SK-N-SH (cell line): ENCODE results near the gene CACNA2D4. TPM values are rescaled to one million over a fixed set of nuclear protein-coding genes. Genes with fewer than 3 reads are reported as not detected.
A peak's percentile ranks its signal among the peaks of the same experiment; 100 is the strongest.

Source experiments
- CTCF ChIA-PET: fragments of 300-600, 350-600 bp; formaldehyde crosslinking; extraction: SDS; loops from one replicate; lab custom pipeline; 2021; lab: Yijun Ruan, JAX
- POLR2A ChIA-PET: fragments of 350-600 bp; sonication (Branson Sonifier 250); formaldehyde crosslinking; extraction: SDS; loops from one replicate; lab custom pipeline; 2020; ENCODE audit warnings: antibody characterized with exemption, inconsistent platforms; lab: Yijun Ruan, JAX
- DNase-seq: peaks from one replicate; pipeline ENCODE4 v3.0.0; 2012
- H2AFZ ChIP-seq: fragments of 200-600 bp; sonication (generic); 2 replicates; pipeline ENCODE4 v1.8.1; 2016; ENCODE audit warnings: antibody characterized with exemption, mild to moderate bottlenecking, low read depth
- H3F3A ChIP-seq: fragments of 200-600 bp; sonication (generic); replicated peaks from 2 replicates; pipeline ENCODE3; 2016; ENCODE audit warnings: antibody characterized with exemption, mild to moderate bottlenecking; ENCODE audit not compliant: insufficient read depth
- H3K27ac ChIP-seq, 2 experiments: fragments of 200-500 bp in 1 of 2; fragments of 200-600 bp in 1 of 2; sonication (Bioruptor generic) in 1 of 2; sonication (generic), shearing (Covaris generic) in 1 of 2; 2 replicates each; pipeline versions ENCODE4 v1.5.1 to v1.6.1; 2014 to 2016; ENCODE audit warnings: low read depth in 2 of 2, inconsistent platforms in 1 of 2, low read length in 1 of 2, mild to moderate bottlenecking in 1 of 2, mixed read lengths in 1 of 2
- H3K27me3 ChIP-seq: fragments of 200-600 bp; sonication (generic), shearing (Covaris generic); 2 replicates; pipeline ENCODE4 v1.6.1; 2016; ENCODE audit warnings: mixed run types; ENCODE audit not compliant: insufficient read depth
- H3K36me3 ChIP-seq, 2 experiments: fragments of 200-500 bp in 1 of 2; fragments of 200-600 bp in 1 of 2; sonication (Bioruptor generic) in 1 of 2; sonication (generic) in 1 of 2; replicated peaks in 1 of 2; 2 replicates each; pipeline versions ENCODE3 to v1.5.1; 2014 to 2016; ENCODE audit warnings: low read length in 1 of 2, mild to moderate bottlenecking in 1 of 2; ENCODE audit not compliant: insufficient read depth in 2 of 2, control insufficient read depth in 1 of 2
- H3K4me1 ChIP-seq, 2 experiments: fragments of 200-500 bp in 1 of 2; fragments of 200-600 bp in 1 of 2; sonication (Bioruptor generic) in 1 of 2; sonication (generic), shearing (Covaris generic) in 1 of 2; 2 replicates each; pipeline versions ENCODE4 v1.5.1 to v1.6.1; 2014 to 2016; ENCODE audit warnings: low read depth in 1 of 2, low read length in 1 of 2, mixed run types in 1 of 2; ENCODE audit not compliant: insufficient read depth in 2 of 2, control insufficient read depth in 1 of 2
- H3K4me2 ChIP-seq: fragments of 200-600 bp; sonication (generic), shearing (Covaris generic); 2 replicates; pipeline ENCODE4 v1.6.1; 2017; ENCODE audit warnings: mixed run types
- H3K4me3 ChIP-seq, 2 experiments: fragments of 200-500 bp in 1 of 2; fragments of 200-600 bp in 1 of 2; sonication (Bioruptor generic) in 1 of 2; sonication (generic), shearing (Covaris generic) in 1 of 2; 2 replicates each; pipeline versions ENCODE4 v1.5.1 to v1.8.1; 2014 to 2016; ENCODE audit warnings: low read depth in 2 of 2, inconsistent platforms in 1 of 2, low read length in 1 of 2, mild to moderate bottlenecking in 1 of 2, mixed read lengths in 1 of 2, moderate library complexity in 1 of 2
- H3K79me2 ChIP-seq: fragments of 200-600 bp; sonication (generic); 2 replicates; pipeline ENCODE4 v1.8.1; 2017; ENCODE audit warnings: mild to moderate bottlenecking; ENCODE audit not compliant: insufficient read depth
- H3K9ac ChIP-seq: fragments of 200-600 bp; sonication (generic); 2 replicates; pipeline ENCODE4 v1.6.1; 2017; ENCODE audit warnings: mixed run types
- H3K9me2 ChIP-seq: fragments of 200-600 bp; sonication (generic); 2 replicates; pipeline ENCODE4 v1.6.1; 2017; ENCODE audit warnings: mixed run types
- H3K9me3 ChIP-seq: fragments of 200-600 bp; sonication (generic); 2 replicates; pipeline ENCODE4 v1.6.1; 2017; ENCODE audit warnings: mixed run types, mild to moderate bottlenecking, moderate library complexity
- H4K20me1 ChIP-seq: fragments of 200-600 bp; sonication (generic); 2 replicates; pipeline ENCODE4 v1.6.1; 2017; ENCODE audit warnings: mild to moderate bottlenecking, mixed run types; ENCODE audit not compliant: insufficient read depth
- CHD2 ChIP-seq: fragments of 150-350 bp; IDR thresholded peaks from 2 replicates; pipeline ENCODE4 v1.6.1; 2018; ENCODE audit warnings: low read length; ENCODE audit not compliant: partially characterized antibody
- EP300 ChIP-seq, 2 experiments: IDR thresholded peaks; 2 replicates each; pipeline versions ENCODE4 v1.4.0 to v1.6.1; 2012; ENCODE audit warnings: borderline replicate concordance in 1 of 2, low read depth in 1 of 2, low read length in 1 of 2
- EZH2phosphoT487 ChIP-seq: fragments of 200-600 bp; sonication (generic); IDR thresholded peaks from 2 replicates; pipeline ENCODE4 v1.6.1; 2017; ENCODE audit warnings: low read depth, mixed run types, mild to moderate bottlenecking, antibody characterized with exemption, moderate library complexity, borderline replicate concordance
- FOSL2 ChIP-seq: IDR thresholded peaks from 2 replicates; pipeline ENCODE4 v1.4.0; 2012; ENCODE audit warnings: low read depth, mild to moderate bottlenecking, moderate library complexity, borderline replicate concordance
- FOXJ3 ChIP-seq: sonication (generic); formaldehyde crosslinking; IDR thresholded peaks from 2 replicates; pipeline ENCODE4 v1.5.1; 2020; ENCODE audit warnings: mild to moderate bottlenecking, missing genetic modification reagents
- FOXM1 ChIP-seq: IDR thresholded peaks from 2 replicates; pipeline ENCODE4 v1.4.0; 2012; ENCODE audit warnings: low read depth, mild to moderate bottlenecking
- GATA2 ChIP-seq: sonication (generic); formaldehyde crosslinking; IDR thresholded peaks from 2 replicates; pipeline ENCODE4 v1.5.0; 2020; ENCODE audit warnings: mild to moderate bottlenecking, missing genetic modification reagents
- JUND ChIP-seq: IDR thresholded peaks from 2 replicates; pipeline ENCODE4 v1.4.0; 2012
- NRF1 ChIP-seq: IDR thresholded peaks from 2 replicates; pipeline ENCODE4 v1.6.1; 2012; ENCODE audit warnings: low read depth, mild to moderate bottlenecking, low read length
- POLR2AphosphoS5 ChIP-seq: IDR thresholded peaks from 2 replicates; pipeline ENCODE4 v1.6.1; 2012; ENCODE audit warnings: low read depth, low read length
- REST ChIP-seq: IDR thresholded peaks from 2 replicates; pipeline ENCODE4 v1.6.1; 2012; ENCODE audit warnings: mild to moderate bottlenecking, low read depth, low read length, moderate library complexity
- RFX5 ChIP-seq: IDR thresholded peaks from 2 replicates; pipeline ENCODE4 v1.6.1; 2012; ENCODE audit warnings: mild to moderate bottlenecking, improper control_type of control experiment, low read length
- SMC3 ChIP-seq: IDR thresholded peaks from 2 replicates; pipeline ENCODE4 v1.6.1; 2012; ENCODE audit warnings: low read depth, low read length, improper control_type of control experiment
- TEAD4 ChIP-seq: IDR thresholded peaks from 2 replicates; pipeline ENCODE4 v1.4.0; 2012; ENCODE audit warnings: mild to moderate bottlenecking, borderline replicate concordance; ENCODE audit not compliant: insufficient read depth
- WGBS: methylation state at CpG from one replicate; pipeline ENCODE4 v1.1.6; 2017; ENCODE audit warnings: low lambda C conversion rate; 5-methylcytosine and 5-hydroxymethylcytosine counted together
- polyA plus RNA-seq, 3 experiments: library from polyadenylated mRNA; depleted of rRNA; stranded (reverse); fragments of >200 nt; gene quantifications; 2 replicates each; pipeline ENCODE4 v1.2.3, GENCODE V29; 2012
- TF ChIP-seq, protein P1 (sequence below): fragments of 150-350 bp; IDR thresholded peaks from 2 replicates; pipeline ENCODE4 v1.6.1; 2016; ENCODE audit warnings: mild to moderate bottlenecking, low read depth, low read length
- TF ChIP-seq, protein P2 (sequence below): IDR thresholded peaks from 2 replicates; pipeline ENCODE4 v1.4.0; 2012; ENCODE audit warnings: low read depth, borderline replicate concordance

CACNA2D4 gene
- polyA plus RNA-seq, 1 of the 3 experiments (the other 2 are of a cell fraction), result 0.02 TPM

DNA sequence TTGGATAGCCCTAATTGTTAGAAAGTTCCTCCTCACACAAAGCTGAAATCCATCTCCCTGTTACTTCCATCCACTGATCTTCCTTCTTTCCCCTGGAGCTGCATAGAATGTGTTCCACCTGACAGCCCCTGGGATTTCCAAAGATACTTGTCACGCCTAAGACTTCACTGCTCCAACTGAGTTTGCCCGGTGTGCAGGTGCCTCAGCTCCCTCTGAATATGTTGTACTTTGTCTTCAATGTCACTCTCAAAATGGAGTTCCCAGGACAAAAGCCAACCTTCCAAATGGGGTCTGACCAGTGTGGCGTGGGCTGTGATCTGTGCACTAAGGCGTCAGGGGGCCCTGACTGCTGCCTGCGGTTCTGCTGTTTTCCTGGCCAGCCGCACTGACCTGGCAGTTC is 42.8 kb downstream of the CACNA2D4 start:
- CTCF ChIA-PET, result interaction anchor here (2.4 kb wide), 1 partner anchor 64 kb away, joined by 8 read pairs; no protein-coding TSS in a partner anchor
- no peak overlapping the region for H3K9ac ChIP-seq
- POLR2A ChIA-PET, result no interaction called here
- WGBS, result 42% methylated on average over 5 of the region's 6 CpGs
- H3K27me3 ChIP-seq, result peaks cover 28% of the 10 kb centered on the region; the same call in 1 of the 2 replicates
- H3K27ac ChIP-seq, result no peak overlapping the region
- no peak overlapping the region for H3K4me2 ChIP-seq
- no peak for DNase-seq
- H3F3A ChIP-seq, result peaks cover 7% of the 10 kb centered on the region
- H4K20me1 ChIP-seq, result no peaks in the 10 kb centered on the region
- no peaks in the 10 kb centered on the region for H3K36me3 ChIP-seq
- H3K9me3 ChIP-seq, result no peaks in the 10 kb centered on the region
- H3K79me2 ChIP-seq, result no peaks in the 10 kb centered on the region
- TF ChIP-seq RFX5 (no peak), FOSL2 (no peak), REST (no peak), TEAD4 (no peak), EZH2phosphoT487 (no peak), CHD2 (no peak)
- TF ChIP-seq, protein P1, sequence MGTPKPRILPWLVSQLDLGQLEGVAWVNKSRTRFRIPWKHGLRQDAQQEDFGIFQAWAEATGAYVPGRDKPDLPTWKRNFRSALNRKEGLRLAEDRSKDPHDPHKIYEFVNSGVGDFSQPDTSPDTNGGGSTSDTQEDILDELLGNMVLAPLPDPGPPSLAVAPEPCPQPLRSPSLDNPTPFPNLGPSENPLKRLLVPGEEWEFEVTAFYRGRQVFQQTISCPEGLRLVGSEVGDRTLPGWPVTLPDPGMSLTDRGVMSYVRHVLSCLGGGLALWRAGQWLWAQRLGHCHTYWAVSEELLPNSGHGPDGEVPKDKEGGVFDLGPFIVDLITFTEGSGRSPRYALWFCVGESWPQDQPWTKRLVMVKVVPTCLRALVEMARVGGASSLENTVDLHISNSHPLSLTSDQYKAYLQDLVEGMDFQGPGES, result no peak
- no peaks in the 10 kb centered on the region for H3K9me2 ChIP-seq
- peaks cover 0 to 4% of the 10 kb centered on the region in 2 experiments; a peak in 1 of 4 replicates for H3K4me1 ChIP-seq
- no peak overlapping the region for H3K4me3 ChIP-seq
- H2AFZ ChIP-seq, result no peak overlapping the region

- H4K20me1 ChIP-seq, result no peaks in the 10 kb centered on the region
- DNase-seq, result peak; percentile 32
- H3K4me3 ChIP-seq, result no peak overlapping the region
- H2AFZ ChIP-seq, result no peak overlapping the region
- ChIA-PET CTCF (interaction anchor here (1.0 to 2.4 kb wide), 2 partner anchors 66 to 76 kb away, joined by 3 to 8 read pairs; no protein-coding TSS in a partner anchor), POLR2A (interaction anchor here (0.5 kb wide), 1 partner anchor 127 kb away, joined by 3 read pairs; no protein-coding TSS in a partner anchor)
- H3K9ac ChIP-seq, result no peak overlapping the region
- 28% methylated on average over 5 of the region's 5 CpGs for whole genome bisulfite sequencing
- TF ChIP-seq JUND (no peak), NRF1 (no peak), POLR2AphosphoS5 (no peak), EP300 (IDR thresholded peaks at IDR 0.05; ENCODE audit: borderline replicate concordance in 1 of 2, low read depth in 1 of 2, low read length in 1 of 2) (no peak), GATA2 (no peak), TEAD4 (no peak), SMC3 (no peak), FOXJ3 (no peak), FOXM1 (no peak), EZH2phosphoT487 (no peak)
- TF ChIP-seq, protein P1, result no peak
- TF ChIP-seq, protein P2, sequence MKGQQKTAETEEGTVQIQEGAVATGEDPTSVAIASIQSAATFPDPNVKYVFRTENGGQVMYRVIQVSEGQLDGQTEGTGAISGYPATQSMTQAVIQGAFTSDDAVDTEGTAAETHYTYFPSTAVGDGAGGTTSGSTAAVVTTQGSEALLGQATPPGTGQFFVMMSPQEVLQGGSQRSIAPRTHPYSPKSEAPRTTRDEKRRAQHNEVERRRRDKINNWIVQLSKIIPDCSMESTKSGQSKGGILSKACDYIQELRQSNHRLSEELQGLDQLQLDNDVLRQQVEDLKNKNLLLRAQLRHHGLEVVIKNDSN, result no peak
- TF ChIP-seq, all 33 proteins: peak for 0
- no peak overlapping the region for H3K27ac ChIP-seq
- peaks cover 7% of the 10 kb centered on the region for H3F3A ChIP-seq
- H3K79me2 ChIP-seq, result no peaks in the 10 kb centered on the region
- no peaks in the 10 kb centered on the region for H3K36me3 ChIP-seq
- no peak overlapping the region for H3K4me2 ChIP-seq
- peaks cover 0 to 4% of the 10 kb centered on the region in 2 experiments; a peak in 1 of 4 replicates for H3K4me1 ChIP-seq
- H3K9me2 ChIP-seq, result no peaks in the 10 kb centered on the region
- no peaks in the 10 kb centered on the region for H3K9me3 ChIP-seq
- H3K27me3 ChIP-seq, result peaks cover 23% of the 10 kb centered on the region; the same call in 1 of the 2 replicates
These were observed 44.6 kb downstream of the CACNA2D4 start for GRCh38 chr12:1873531-1874510.
